HT1080 (cell line): ENCODE data around the gene YARS2. TPM values are rescaled to one million over a fixed set of nuclear protein-coding genes. Genes with fewer than 3 reads are reported as not detected.
"Not testable (repeated sequence)": the region's sequence is repeated elsewhere in the genome, so short reads cannot be mapped to it uniquely, and the experiment has no call there.

Experiments used
- DNase-seq: peaks from one replicate; pipeline ENCODE4 v3.0.0-alpha.2; 2015; ENCODE audit warnings: low read depth
- total RNA-seq: library from RNA; depleted of rRNA; stranded (reverse); fragments of >200 nt; shearing (Covaris generic); gene quantifications from 2 replicates; pipeline ENCODE4 v1.2.3, GENCODE V29; 2014

Gene YARS2
- total RNA-seq, 1 experiment from 2014 or later, result 38.8 TPM

- no peak for DNase-seq
These were observed 2.1 kb downstream of the YARS2 start for GRCh38 chr12:32753605-32754004.

- DNase-seq, result no peak
These were observed 12.4 kb downstream of the YARS2 start for GRCh38 chr12:32743264-32743663.

- no peak for DNase-seq
These were observed 13.6 kb downstream of the YARS2 start for GRCh38 chr12:32742133-32742532.

- no peak for DNase-seq
These were observed 16.4 kb downstream of the YARS2 start for GRCh38 chr12:32739279-32739678.

GRCh38 chr12:32737715-32738114 lies 18.0 kb downstream of the YARS2 start:
- DNase-seq, result no peak

- DNase-seq, result no peak
These were observed 19.3 kb downstream of the YARS2 start for GRCh38 chr12:32736445-32736844.

- DNase-seq, result no peak
These were observed 20.7 kb downstream of the YARS2 start for GRCh38 chr12:32734952-32735351.

GRCh38 chr12:32727237-32727636 lies 28.5 kb downstream of the YARS2 start:
- peak; percentile 30 for DNase-seq

- DNase-seq, result no peak
These were observed 29.4 kb downstream of the YARS2 start for GRCh38 chr12:32726286-32726685.

GRCh38 chr12:32725308-32725707 lies 30.4 kb downstream of the YARS2 start:
- not testable (repeated sequence) for DNase-seq

- no peak for DNase-seq
These were observed 36.8 kb downstream of the YARS2 start for GRCh38 chr12:32718926-32719325.

GRCh38 chr12:32714772-32715171 lies 40.9 kb downstream of the YARS2 start:
- no peak for DNase-seq

GRCh38 chr12:32708926-32709325 lies 46.8 kb downstream of the YARS2 start:
- no peak for DNase-seq

GRCh38 chr12:32706335-32707024 lies 49.2 kb downstream of the YARS2 start:
- no peak for DNase-seq

- no peak for DNase-seq
These were observed 49.9 kb downstream of the YARS2 start for GRCh38 chr12:32705783-32706182.

GRCh38 chr12:32702946-32703345 lies 52.8 kb downstream of the YARS2 start:
- DNase-seq, result no peak

- no peak for DNase-seq
These were observed 53.2 kb downstream of the YARS2 start for GRCh38 chr12:32702473-32702872.

- not testable (repeated sequence) for DNase-seq
These were observed 56.3 kb downstream of the YARS2 start for GRCh38 chr12:32699437-32699836.

GRCh38 chr12:32698285-32698684 lies 57.4 kb downstream of the YARS2 start:
- DNase-seq, result no peak

GRCh38 chr12:32697445-32697844 lies 58.3 kb downstream of the YARS2 start:
- DNase-seq, result no peak
